GM23338 (cell line): Measurements from ENCODE around the gene CYP3A7. TPM values are rescaled to one million over a fixed set of nuclear protein-coding genes. Genes with fewer than 3 reads are reported as not detected.

ENCODE experiments used
- ATAC-seq: fragments of 200-7000 bp; cut with Tn5 transposase; 3 replicates; pipeline ENCODE4 v1.9.1; 2020
- DNase-seq: peaks from one replicate; pipeline ENCODE4 v3.0.0-alpha.2; 2015; ENCODE audit warnings: low spot score
- H2AFZ ChIP-seq: fragments of 200-600 bp; sonication (generic); 2 replicates; pipeline ENCODE4 v1.8.0; 2016; ENCODE audit warnings: antibody characterized with exemption, mild to moderate bottlenecking, moderate library complexity
- H3F3A ChIP-seq: fragments of 200-600 bp; sonication (generic); replicated peaks from 2 replicates; pipeline ENCODE4 v1.8.0; 2017; ENCODE audit warnings: antibody characterized with exemption, mixed run types, low read depth
- H3K27ac ChIP-seq: fragments of 200-600 bp; sonication (generic); 2 replicates; pipeline ENCODE4 v1.6.1; 2016; ENCODE audit warnings: low read depth
- H3K27me3 ChIP-seq: fragments of 200-600 bp; sonication (generic); 2 replicates; pipeline ENCODE4 v1.8.0; 2016; ENCODE audit warnings: mild to moderate bottlenecking, mixed run types, moderate library complexity; ENCODE audit not compliant: insufficient read depth
- H3K36me3 ChIP-seq: fragments of 200-600 bp; sonication (generic); 2 replicates; pipeline ENCODE4 v1.8.0; 2016; ENCODE audit warnings: mild to moderate bottlenecking; ENCODE audit not compliant: insufficient read depth
- H3K4me1 ChIP-seq: fragments of 200-600 bp; sonication (generic); 2 replicates; pipeline ENCODE4 v1.8.0; 2016; ENCODE audit warnings: mild to moderate bottlenecking, moderate library complexity; ENCODE audit not compliant: insufficient read depth
- H3K4me2 ChIP-seq: fragments of 200-600 bp; sonication (generic); 2 replicates; pipeline ENCODE4 v1.7.1; 2017; ENCODE audit warnings: mixed run types
- H3K4me3 ChIP-seq: fragments of 200-600 bp; sonication (generic); 2 replicates; pipeline ENCODE4 v1.6.1; 2016; ENCODE audit warnings: mixed run types
- H3K79me2 ChIP-seq: fragments of 200-600 bp; sonication (generic); replicated peaks from 2 replicates; pipeline ENCODE4 v1.8.0; 2017; ENCODE audit warnings: mild to moderate bottlenecking; ENCODE audit not compliant: insufficient read depth
- H3K9me2 ChIP-seq: fragments of 200-600 bp; sonication (generic); 2 replicates; pipeline ENCODE4 v1.8.0; 2017; ENCODE audit not compliant: insufficient read depth
- H4K20me1 ChIP-seq: fragments of 200-600 bp; sonication (generic); replicated peaks from 2 replicates; pipeline ENCODE4 v1.8.0; 2017; ENCODE audit warnings: mild to moderate bottlenecking; ENCODE audit not compliant: insufficient read depth
- H3K27ac Mint-ChIP-seq: 2 replicates; pipeline ENCODE4 v1.8.0; 2020; ENCODE audit warnings: inconsistent platforms, mild to moderate bottlenecking, moderate library complexity, mixed read lengths
- H3K27me3 Mint-ChIP-seq: 3 replicates; pipeline ENCODE4 v1.8.0; 2022; ENCODE audit warnings: low read depth, mild to moderate bottlenecking, moderate library complexity, mixed read lengths, inconsistent platforms; ENCODE audit not compliant: insufficient read depth, poor library complexity
- H3K36me3 Mint-ChIP-seq: 3 replicates; pipeline ENCODE4 v1.8.0; 2021; ENCODE audit warnings: low read depth, mild to moderate bottlenecking, inconsistent platforms, moderate library complexity, mixed read lengths
- H3K4me1 Mint-ChIP-seq: 3 replicates; pipeline ENCODE4 v1.8.0; 2020; ENCODE audit warnings: mild to moderate bottlenecking, inconsistent platforms, mixed read lengths
- H3K4me3 Mint-ChIP-seq: 3 replicates; pipeline ENCODE4 v1.8.0; 2021; ENCODE audit warnings: moderate library complexity, mild to moderate bottlenecking, inconsistent platforms, mixed read lengths
- H3K9me3 Mint-ChIP-seq: 3 replicates; pipeline ENCODE4 v1.8.0; 2020; ENCODE audit warnings: moderate library complexity, mild to moderate bottlenecking, inconsistent platforms, mixed read lengths
- EZH2 ChIP-seq: fragments of 200-600 bp; sonication (generic); IDR thresholded peaks from one replicate; pipeline ENCODE4 v1.8.0; 2017; ENCODE audit warnings: antibody characterized with exemption, mild to moderate bottlenecking, low read depth; ENCODE audit not compliant: unreplicated experiment
- EZH2phosphoT487 ChIP-seq: fragments of 200-600 bp; sonication (generic); IDR thresholded peaks from one replicate; pipeline ENCODE4 v1.8.1; 2018; ENCODE audit warnings: antibody characterized with exemption; ENCODE audit not compliant: unreplicated experiment
- NANOG ChIP-seq: IDR thresholded peaks from 2 replicates; pipeline ENCODE4 v1.6.1; 2016; ENCODE audit warnings: antibody characterized with exemption, borderline replicate concordance
- POLR2AphosphoS5 ChIP-seq: IDR thresholded peaks from 2 replicates; pipeline ENCODE4 v1.6.1; 2016; ENCODE audit warnings: antibody characterized with exemption, low read depth
- ZNF114 ChIP-seq: fragments of 250-450 bp; sonication (Bioruptor Pico); IDR thresholded peaks from 2 replicates; pipeline ENCODE4 v1.5.0; 2020; ENCODE audit warnings: mild to moderate bottlenecking, moderate library complexity
- polyA plus RNA-seq: library from polyadenylated mRNA; unstranded; fragments of >200 nt; fragmentation: Nextera tagmentation; extraction: Ambion mirVana; gene quantifications from 2 replicates; pipeline ENCODE4 v1.2.1, GENCODE V29; 2016
- total RNA-seq: library from RNA; depleted of rRNA; stranded (reverse); fragments of >200 nt; shearing (Covaris generic); gene quantifications from 2 replicates; pipeline ENCODE4 v1.2.3, GENCODE V29; 2014
- TF ChIP-seq, protein P1 (sequence below): fragments of 250-450 bp; sonication (Bioruptor Pico); IDR thresholded peaks from 2 replicates; pipeline ENCODE4 v1.5.0; 2020; ENCODE audit warnings: mild to moderate bottlenecking, moderate library complexity
- TF ChIP-seq, protein P2 (sequence below), 2 experiments: fragments of 200-600 bp in 1 of 2; sonication (generic) in 1 of 2; conservative IDR thresholded peaks; 2 replicates each; pipeline versions ENCODE4 v1.5.1 to v1.6.1; 2016 to 2017; ENCODE audit warnings: antibody characterized with exemption in 2 of 2, low read depth in 2 of 2, mild to moderate bottlenecking in 2 of 2, moderate library complexity in 1 of 2

Gene CYP3A7
- total and polyA plus RNA-seq, 2 experiments from 2014 or later, result 0.19 TPM; not detected in 1

DNA sequence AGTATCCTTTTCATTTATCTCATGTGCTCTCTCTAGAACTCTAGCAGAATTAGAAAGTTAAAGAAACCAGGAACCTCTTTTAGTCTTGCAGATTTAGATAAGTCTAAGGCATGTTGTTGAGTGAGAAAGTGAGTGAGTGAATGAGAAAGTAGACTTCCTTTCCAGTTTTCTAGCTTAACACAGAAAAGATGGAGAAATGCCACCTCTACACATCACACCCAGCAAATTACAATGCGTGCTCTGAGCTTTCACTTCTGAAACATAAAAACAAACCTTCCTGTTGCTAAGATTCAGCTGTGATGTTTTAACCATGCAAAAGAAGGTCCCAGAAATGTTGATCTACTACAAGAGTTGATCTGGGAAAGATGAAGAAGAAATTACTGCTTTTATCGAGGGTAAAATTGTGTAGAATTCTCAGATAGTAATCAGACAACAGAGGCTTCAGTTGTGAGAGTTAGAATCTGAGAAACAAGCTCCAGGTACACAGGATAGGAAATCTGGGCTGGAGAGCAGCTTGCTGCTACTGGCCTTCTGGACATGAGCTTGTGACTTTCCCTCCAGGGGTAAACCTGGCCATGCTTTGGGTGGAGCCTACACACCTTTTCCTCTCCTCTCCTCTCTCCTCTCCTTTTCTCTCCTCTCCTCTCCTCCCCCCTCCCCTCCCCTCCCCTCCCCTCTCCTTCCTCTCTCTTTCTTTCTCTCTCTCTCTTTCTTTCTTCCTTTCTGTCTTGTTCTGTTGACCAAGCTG, 59.8 kb downstream of the CYP3A7 start:
- Mint-ChIP-seq H3K27me3 (peaks cover 4% of the 10 kb centered on the region), H3K27ac (no peak overlapping the region), H3K36me3 (no peaks in the 10 kb centered on the region; the same call in 2 of the 3 replicates), H3K4me1 (peaks cover 14% of the 10 kb centered on the region), H3K4me3 (no peak overlapping the region), H3K9me3 (no peaks in the 10 kb centered on the region)
- peaks cover 6% of the 10 kb centered on the region; the same call in 1 of the 2 replicates for H3K4me1 ChIP-seq
- H4K20me1 ChIP-seq, result no peaks in the 10 kb centered on the region
- H3K27ac ChIP-seq, result 0 out of 2 replicates have a peak overlapping the region, but pooled peaks have one; percentile 57
- H3F3A ChIP-seq, result no peaks in the 10 kb centered on the region
- H3K9me2 ChIP-seq, result no peaks in the 10 kb centered on the region
- ATAC-seq (no peak), DNase-seq (peak; percentile 5)
- H3K4me2 ChIP-seq, result no peak overlapping the region
- no peak overlapping the region for H2AFZ ChIP-seq
- H3K27me3 ChIP-seq, result no peaks in the 10 kb centered on the region
- H3K36me3 ChIP-seq, result no peaks in the 10 kb centered on the region
- TF ChIP-seq NANOG, result no peak
- TF ChIP-seq POLR2AphosphoS5, result no peak
- TF ChIP-seq ZNF114 (CRISPR knock-in tag), result no peak
- TF ChIP-seq EZH2, result no peak
- TF ChIP-seq, protein P1, sequence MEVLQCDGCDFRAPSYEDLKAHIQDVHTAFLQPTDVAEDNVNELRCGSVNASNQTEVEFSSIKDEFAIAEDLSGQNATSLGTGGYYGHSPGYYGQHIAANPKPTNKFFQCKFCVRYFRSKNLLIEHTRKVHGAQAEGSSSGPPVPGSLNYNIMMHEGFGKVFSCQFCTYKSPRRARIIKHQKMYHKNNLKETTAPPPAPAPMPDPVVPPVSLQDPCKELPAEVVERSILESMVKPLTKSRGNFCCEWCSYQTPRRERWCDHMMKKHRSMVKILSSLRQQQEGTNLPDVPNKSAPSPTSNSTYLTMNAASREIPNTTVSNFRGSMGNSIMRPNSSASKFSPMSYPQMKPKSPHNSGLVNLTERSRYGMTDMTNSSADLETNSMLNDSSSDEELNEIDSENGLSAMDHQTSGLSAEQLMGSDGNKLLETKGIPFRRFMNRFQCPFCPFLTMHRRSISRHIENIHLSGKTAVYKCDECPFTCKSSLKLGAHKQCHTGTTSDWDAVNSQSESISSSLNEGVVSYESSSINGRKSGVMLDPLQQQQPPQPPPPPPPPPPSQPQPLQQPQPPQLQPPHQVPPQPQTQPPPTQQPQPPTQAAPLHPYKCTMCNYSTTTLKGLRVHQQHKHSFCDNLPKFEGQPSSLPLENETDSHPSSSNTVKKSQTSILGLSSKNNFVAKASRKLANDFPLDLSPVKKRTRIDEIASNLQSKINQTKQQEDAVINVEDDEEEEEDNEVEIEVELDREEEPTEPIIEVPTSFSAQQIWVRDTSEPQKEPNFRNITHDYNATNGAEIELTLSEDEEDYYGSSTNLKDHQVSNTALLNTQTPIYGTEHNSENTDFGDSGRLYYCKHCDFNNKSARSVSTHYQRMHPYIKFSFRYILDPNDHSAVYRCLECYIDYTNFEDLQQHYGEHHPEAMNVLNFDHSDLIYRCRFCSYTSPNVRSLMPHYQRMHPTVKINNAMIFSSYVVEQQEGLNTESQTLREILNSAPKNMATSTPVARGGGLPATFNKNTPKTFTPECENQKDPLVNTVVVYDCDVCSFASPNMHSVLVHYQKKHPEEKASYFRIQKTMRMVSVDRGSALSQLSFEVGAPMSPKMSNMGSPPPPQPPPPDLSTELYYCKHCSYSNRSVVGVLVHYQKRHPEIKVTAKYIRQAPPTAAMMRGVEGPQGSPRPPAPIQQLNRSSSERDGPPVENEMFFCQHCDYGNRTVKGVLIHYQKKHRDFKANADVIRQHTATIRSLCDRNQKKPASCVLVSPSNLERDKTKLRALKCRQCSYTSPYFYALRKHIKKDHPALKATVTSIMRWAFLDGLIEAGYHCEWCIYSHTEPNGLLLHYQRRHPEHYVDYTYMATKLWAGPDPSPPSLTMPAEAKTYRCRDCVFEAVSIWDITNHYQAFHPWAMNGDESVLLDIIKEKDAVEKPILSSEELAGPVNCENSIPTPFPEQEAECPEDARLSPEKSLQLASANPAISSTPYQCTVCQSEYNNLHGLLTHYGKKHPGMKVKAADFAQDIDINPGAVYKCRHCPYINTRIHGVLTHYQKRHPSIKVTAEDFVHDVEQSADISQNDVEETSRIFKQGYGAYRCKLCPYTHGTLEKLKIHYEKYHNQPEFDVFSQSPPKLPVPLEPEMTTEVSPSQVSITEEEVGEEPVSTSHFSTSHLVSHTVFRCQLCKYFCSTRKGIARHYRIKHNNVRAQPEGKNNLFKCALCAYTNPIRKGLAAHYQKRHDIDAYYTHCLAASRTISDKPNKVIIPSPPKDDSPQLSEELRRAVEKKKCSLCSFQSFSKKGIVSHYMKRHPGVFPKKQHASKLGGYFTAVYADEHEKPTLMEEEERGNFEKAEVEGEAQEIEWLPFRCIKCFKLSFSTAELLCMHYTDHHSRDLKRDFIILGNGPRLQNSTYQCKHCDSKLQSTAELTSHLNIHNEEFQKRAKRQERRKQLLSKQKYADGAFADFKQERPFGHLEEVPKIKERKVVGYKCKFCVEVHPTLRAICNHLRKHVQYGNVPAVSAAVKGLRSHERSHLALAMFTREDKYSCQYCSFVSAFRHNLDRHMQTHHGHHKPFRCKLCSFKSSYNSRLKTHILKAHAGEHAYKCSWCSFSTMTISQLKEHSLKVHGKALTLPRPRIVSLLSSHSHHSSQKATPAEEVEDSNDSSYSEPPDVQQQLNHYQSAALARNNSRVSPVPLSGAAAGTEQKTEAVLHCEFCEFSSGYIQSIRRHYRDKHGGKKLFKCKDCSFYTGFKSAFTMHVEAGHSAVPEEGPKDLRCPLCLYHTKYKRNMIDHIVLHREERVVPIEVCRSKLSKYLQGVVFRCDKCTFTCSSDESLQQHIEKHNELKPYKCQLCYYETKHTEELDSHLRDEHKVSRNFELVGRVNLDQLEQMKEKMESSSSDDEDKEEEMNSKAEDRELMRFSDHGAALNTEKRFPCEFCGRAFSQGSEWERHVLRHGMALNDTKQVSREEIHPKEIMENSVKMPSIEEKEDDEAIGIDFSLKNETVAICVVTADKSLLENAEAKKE, result no peak
- TF ChIP-seq, protein P2, sequence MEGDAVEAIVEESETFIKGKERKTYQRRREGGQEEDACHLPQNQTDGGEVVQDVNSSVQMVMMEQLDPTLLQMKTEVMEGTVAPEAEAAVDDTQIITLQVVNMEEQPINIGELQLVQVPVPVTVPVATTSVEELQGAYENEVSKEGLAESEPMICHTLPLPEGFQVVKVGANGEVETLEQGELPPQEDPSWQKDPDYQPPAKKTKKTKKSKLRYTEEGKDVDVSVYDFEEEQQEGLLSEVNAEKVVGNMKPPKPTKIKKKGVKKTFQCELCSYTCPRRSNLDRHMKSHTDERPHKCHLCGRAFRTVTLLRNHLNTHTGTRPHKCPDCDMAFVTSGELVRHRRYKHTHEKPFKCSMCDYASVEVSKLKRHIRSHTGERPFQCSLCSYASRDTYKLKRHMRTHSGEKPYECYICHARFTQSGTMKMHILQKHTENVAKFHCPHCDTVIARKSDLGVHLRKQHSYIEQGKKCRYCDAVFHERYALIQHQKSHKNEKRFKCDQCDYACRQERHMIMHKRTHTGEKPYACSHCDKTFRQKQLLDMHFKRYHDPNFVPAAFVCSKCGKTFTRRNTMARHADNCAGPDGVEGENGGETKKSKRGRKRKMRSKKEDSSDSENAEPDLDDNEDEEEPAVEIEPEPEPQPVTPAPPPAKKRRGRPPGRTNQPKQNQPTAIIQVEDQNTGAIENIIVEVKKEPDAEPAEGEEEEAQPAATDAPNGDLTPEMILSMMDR (conservative IDR thresholded peaks at IDR 0.05; ENCODE audit: low read depth in 2 of 2), result no peak
- TF ChIP-seq EZH2phosphoT487, result no peak
- no peaks in the 10 kb centered on the region for H3K79me2 ChIP-seq
- H3K4me3 ChIP-seq, result no peak overlapping the region
